Stimulated activated CD8-positive, alpha-beta memory T cell treated with anti-CD3 and anti-CD28 coated beads, Interleukin-15, amount 100 ng/mL, for 1 hour (primary cell): ENCODE data around the gene AQP1.

ENCODE experiments used
- DNase-seq: peaks from one replicate; pipeline ENCODE4 v3.0.0-alpha.2; 2020; ENCODE audit warnings: low read depth

Gene AQP1

DNA sequence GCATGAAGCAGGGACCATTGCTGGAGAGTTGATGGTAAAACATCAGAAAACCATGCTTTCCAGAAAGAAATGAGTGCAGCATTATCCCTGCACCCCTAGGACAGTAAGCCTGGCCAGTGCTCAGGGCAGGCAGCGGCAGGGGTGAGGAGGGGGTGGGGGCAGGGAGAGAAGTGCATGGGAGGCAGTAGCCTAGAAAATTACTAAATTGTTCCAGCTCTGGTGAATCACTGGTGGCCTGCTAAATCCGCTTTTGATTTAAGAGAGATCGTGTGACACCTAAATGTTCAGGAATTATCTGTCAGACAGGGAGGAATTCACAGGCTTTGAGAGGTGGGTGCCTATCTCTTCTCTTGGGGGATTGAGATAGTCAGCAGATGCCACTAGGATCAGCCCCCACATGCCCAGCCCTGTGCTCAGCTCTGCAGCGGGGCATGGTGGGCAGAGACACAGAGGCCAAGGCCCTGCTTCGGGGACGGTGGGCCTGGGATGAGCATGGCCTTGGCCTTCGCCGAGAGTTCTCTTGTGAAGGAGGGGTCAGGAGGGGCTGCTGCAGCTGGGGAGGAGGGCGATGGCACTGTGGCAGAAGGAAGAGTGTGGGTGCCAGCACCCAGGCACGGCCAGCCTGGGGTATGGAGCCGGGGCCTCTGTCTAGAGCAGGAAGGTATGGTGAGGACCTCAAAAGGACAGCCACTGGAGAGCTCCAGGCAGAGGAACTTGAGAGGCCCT, 5.0 kb upstream of the AQP1 start:
- no peak for DNase-seq

DNA sequence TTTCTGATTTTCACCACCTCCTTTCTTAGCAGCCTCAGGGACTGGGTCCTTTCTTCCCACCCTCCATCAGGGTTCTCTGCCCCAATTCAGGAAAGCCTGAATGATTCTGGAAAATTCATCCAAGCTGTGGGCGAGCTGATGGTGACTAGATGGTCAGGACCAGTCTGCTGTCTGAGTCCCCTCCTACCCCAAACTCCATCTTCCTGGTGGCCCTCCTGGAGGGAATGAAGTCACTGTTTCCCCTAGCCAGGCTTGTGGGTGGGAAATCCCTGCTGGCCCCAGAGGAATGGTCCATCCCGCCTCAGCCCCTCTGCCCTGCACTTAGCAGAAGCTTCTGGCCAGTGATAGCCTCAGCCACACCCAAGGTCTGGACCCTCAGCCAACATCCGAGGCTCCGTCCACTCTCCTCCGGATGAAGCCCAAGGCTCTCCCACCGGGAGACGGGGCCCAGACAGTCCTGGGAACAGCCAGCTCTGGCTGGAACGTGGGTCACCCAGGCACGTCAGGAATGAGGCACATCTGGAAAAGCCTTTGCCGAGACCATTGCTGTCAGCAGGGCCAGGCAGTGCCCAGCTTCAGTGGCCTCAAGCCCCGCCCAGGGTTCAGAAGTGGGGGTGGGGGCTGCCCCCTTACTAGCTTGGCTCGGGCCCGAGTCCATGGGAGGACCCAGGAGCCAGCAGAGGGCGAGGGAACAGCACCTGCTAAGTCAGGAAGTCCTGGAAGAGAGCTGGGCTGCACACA, 4.0 kb upstream of the AQP1 start:
- DNase-seq, result no peak

DNA sequence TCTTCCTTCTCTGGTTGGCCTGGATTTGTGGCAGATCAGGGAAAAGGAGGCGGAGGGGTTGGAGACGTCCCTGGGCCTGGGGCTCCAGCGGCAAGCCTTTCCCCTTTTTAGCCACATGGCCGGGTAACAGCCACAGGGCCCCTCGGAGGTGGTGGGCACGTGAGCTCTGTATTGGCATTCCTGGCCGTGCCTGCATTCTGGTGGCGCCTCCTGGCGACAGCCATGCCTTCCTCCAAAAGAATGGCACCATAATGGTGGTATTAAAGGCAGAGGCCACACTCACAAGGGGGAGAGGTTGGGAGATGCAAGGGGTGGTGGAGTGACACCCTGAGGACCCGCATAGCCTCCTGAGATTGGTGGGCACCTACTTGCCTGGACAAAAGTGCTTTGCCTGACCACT, 3.0 kb upstream of the AQP1 start:
- DNase-seq, result no peak

DNA sequence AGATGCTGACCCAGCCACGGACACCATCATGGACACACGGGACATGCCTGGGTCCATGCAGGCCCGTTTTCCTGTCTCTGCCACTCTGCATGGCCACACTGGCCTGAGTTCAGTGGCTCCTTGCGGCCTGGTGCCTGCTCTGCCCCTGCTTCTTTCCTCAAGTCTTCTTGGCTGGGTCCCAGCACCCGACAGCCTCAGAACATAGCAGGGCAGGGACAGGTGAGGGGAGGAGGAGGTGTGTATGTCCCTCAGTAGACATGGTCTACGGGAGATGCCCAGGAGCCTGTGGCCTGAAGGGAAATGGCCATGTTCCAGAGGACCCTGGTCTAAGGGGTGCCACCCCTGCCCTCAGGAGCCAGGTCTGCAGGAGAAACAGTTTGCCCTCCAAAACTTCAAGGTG, 2.2 kb upstream of the AQP1 start:
- DNase-seq, result no peak

DNA sequence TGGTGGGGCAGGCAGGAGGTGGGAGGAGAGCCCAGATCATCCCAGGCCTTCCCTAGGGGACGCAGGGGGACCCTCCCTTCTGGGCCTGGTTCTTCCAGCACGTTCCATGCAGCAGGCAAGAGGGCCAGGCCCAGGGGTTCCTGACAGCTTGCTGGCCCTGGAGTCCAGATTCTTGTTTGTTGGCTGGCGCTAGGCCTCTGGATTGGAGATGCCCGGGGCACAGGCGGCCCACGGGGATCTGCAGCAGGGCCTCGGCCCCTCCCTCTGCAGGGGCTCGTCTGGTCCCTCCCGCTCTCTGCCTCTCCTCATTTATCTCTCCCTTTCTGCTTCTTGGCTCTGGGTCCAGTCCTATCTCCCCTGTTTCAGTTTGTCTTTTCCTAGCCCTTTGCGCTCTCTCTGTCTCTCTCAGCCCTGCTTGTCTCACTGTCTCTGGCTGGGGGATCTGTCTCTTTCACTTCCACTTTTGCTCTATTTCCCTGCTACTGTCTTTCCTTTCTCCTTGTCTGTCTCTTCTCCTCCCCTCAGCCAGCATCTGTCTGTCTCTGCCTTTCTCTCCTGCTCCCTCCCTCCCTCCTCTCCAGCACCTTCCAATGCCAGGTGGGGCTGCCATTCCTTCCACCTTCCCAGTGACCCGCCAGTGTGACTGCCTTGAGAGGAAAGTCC, 1.1 kb upstream of the AQP1 start:
- DNase-seq, result no peak

DNA sequence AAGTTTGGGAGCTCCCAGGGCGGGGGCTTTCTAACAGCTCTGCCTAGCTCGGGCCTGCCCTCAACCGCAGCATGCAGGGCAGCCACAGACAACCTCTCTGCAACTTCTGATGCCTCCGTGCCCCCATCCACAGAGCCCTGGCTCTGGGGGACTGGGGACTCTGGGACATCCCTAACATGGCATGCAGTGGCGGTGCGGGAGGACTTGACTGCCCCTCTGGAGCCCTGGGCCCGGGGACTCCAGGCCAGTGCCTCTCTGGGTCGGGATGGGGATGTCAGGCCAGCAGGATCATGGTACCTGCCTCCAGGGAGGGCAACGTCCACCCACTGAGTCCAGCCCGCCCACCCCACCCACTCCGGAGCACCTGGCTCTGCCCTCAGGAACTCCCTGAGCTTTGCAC, 520 bp upstream of the AQP1 start:
- DNase-seq, result no peak

DNA sequence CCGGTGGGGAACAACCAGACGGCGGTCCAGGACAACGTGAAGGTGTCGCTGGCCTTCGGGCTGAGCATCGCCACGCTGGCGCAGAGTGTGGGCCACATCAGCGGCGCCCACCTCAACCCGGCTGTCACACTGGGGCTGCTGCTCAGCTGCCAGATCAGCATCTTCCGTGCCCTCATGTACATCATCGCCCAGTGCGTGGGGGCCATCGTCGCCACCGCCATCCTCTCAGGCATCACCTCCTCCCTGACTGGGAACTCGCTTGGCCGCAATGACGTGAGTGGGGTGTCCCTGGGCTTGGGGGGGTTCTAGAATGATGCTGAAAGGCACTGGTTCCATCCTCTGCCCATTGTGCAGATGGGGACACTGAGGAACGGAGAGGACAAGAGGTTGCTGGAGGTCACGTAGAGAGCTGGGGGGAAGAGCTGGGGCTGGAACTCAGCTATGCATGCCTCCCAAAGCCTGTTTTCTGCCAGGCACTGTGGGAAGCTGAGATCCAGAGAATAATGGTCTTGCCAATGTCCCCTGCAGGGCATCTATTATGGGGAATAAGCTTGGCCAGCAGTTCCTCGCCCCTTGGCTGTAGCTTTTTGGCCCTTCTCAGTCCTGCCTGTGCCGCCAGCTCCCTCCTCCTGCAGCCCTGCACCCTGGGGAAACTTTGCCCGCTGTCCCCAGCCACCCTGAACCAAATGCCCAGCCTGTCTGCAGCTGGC, 523 bp downstream of the AQP1 start:
- no peak for DNase-seq

DNA sequence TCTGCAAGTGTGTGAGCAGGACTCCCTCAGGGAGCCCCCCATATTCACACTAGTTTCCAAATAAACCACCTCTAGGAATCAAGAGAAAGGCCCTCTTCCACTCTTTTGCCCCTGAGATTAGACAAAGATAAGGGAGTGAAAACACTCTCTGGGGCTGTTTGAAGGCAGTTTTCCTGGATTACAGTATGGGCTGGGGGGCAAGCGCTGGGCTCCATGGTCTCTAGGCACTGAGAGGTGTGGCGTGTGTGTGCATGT, 1.0 kb downstream of the AQP1 start:
- no peak for DNase-seq

DNA sequence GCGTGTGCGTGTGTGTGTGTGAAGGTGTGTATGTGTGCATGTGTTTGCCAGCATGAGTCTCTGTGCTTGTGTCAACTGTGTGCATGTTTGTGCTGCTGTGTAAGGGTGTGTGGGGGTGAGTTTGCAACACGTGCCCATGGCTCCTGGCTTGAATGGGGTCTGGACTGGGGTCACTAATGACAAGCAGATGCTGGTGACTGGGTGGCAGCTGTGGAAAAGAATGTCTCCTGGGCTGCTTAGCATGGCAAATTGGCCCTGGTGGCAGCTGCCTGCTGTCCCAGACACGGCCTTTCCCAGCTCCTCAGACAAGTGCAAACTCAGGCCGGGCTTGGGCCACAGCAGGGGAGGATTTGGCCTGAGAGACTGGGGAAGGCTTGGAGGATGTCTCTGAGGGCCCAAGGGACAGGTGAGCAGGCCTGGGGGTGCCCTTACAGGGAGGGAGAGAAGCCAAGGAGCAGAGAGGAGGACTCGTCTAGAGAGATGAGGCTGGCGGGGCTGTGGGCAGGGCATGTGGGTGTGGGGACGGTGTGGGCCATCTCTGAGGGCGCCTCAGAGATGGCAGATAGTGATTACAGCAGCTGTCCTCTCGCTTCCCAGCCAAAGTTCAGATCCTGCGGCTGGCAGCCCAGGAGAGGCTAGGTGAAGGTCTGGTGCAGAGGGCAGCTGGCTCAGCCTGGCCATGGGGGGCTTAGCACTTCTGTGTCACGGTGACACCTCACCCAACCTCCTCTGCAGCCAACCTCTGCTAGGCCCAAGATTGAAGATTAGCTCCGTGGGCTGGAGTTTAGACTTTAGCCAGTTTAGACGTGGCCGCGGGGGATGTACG, 1.5 kb downstream of the AQP1 start:
- DNase-seq, result no peak

DNA sequence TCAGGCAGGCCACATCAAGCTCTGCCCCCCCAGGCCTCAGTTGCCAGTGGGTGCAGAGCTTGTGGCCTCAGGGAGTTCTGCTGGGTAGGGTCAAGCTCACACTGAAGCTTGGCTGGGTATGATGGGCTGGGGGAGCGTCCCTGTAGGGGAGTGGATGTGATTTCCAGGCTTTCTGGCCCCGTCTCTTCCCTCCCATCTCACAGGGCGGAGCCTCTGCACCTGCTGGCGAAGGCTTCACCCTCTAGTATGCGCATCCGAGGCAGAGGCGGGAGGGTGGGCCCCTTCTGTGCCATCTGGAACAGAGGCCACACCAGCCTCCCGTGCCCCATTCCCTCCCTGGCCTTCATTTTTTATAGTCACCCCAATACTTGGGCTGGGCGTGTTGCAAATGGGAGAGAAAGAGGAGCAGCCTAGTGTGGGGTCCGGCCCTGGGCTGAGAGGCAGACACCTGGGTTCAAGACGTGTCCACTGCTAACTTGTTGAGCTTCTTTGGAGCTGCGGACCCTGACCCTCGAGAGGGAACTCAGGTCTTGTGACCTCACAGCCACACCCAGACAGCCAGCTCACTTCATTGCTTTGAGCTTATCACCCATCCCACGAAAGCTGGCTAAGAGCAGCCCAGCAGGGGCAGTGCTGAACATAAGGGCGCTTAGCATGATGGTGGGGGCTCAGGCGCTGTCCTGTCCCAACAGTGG, 2.3 kb downstream of the AQP1 start:
- no peak for DNase-seq

DNA sequence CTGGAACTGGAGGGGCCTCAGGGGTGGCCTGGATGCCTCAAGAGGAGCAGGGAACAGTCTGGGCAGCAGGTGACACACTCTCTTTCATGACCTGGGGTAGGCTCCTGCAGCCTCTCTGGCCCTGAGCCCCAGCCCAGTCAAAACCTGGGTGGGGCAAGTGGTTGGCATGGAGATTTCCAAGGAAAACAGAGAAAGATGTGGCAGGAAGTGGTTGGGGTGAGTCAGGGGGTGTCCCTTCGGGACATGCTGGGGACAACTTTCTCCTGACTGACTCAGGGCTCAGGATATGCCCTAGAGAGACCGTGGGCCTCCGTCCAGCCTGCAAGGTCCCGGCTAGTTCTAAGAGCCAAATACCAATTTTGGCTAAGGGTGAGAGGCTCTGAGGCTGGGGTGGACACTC, 2.9 kb downstream of the AQP1 start:
- no peak for DNase-seq

DNA sequence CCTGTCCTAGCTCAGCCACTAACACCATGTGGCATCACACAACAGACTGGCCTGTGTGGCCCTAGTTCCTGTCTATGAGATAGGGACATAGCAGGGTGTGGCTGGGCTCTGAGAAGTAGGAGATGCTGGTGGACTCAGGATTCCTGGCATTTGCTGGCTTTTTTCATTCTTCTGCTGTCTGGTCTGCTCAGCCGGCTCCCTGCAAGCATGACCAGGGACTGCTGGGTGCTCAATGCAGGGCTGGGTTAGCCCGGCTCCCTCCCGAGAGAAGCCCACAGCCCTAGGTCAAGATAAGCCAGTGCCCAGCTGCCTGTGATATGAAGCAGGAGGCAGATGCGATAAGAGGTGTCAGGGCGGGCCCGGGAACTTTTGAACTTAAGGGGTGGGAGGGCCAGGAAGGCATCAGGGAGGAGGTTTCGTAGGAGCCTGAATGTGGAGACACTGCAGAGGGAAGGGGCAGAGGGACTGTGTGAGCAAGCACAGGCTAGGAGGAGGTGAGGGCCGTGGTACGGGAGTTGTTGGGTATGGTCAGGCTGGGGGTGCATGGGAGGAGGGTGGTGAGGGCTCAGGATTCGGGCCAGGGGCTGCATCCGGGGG, 3.5 kb downstream of the AQP1 start:
- no peak for DNase-seq

DNA sequence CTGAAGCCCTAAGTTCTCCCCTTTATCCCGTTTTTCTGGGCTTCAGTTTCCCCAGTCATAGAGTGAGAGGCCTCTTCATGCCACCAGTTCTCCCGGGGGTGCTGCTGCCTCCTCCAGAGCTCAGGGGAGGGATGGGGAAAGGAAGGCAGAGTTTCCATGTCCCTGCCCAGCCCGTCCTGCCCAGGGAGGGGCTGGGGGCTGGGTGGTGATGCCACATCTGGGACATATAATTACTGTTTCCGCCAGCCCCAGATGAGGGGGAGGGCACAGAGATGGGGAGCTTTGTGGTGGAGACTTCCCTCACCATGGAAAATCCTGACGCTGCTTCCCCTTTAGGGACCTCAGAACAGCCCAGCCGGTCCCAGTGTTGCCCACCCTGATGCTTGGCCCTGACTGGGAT, 4.1 kb downstream of the AQP1 start:
- no peak for DNase-seq

DNA sequence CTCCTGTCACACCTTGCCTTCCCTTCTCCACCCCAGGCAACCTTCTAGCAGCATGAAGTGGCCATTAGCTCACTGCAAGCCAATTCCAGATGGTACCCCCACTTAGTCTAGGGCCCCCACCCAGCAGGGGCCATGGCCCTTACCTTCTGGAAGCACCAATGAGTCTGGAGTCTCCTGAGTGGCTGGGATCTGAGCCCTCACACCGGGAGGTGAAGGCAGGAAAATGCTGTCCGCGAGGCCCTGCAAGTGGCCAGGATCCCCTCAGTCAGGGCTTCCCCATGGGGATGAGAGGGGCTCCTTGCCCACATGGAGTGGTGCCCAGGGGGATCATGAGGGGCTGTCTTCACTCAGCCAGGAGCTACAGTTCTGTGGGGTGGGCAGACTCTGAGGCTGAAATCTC, 4.6 kb downstream of the AQP1 start:
- no peak for DNase-seq

DNA sequence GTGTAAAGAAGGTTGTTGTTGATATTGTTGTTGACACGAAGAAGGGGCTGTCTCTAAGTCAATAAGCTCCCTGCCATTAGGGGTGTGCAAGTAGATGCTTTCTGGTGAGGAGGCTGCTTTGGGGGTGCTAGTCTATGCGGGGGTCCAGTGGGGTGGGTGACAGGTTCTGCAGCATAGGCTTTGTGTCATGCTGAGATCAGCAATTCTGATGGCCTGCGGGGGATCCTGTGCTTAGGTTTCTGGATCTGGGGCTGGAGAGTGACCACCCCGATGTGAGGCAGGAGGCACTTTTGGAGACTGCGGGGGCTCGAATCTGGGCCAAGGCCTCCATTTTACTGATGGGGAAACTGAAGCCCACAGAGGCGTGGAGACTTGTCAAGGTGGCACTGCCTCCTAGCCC, 5.1 kb downstream of the AQP1 start:
- DNase-seq, result no peak

DNA sequence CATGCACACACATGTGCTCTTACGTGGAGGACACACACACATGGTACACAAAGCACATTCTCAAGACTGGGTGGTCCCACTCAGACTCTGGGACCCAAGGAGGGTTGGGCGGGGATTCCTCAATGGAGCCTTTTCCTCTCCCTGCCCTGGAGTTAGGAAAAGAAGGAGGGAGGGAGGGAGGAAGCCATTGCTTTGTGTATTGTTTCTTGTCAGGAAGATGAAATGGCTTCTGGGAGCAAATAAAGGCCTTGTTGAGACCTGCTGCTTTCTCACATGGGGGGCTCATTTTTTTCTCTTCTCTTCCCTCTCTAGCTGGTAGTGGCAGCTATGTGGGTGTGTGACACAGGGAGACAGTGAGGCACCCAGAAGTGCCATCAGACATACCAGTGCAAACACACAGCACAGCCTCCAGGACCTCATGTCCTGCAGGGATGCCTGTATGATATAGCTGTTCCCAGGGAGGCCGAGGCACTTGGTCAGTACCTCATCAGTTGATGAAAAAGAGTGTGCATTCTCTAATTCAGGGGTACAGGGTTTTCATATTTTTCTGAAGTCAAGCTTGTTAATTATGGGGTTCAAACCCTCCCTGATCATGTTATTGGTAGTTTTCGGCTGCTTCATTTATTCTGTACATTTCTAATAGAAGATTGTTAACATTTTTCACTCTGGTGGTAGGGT, 5.7 kb downstream of the AQP1 start:
- no peak for DNase-seq

DNA sequence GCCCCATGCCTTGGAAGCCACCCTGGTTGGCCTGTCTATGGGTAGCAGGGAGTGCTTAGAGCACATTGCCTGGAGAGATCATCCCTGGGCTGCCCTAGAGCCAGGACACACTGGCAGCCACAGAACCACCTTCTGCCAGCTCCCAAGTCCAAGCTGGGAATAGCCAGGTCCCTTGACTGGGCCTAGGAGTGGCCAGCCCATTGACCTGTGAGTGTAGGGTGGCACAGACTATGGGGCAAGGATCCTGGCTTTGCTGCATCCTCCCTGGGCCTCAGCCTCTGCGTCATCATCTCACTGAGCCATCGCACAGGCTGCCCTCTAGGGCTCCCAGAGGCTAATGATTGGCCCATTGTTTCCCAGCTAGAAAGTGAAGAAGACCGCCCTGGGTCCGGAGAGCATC, 7.0 kb downstream of the AQP1 start:
- no peak for DNase-seq

DNA sequence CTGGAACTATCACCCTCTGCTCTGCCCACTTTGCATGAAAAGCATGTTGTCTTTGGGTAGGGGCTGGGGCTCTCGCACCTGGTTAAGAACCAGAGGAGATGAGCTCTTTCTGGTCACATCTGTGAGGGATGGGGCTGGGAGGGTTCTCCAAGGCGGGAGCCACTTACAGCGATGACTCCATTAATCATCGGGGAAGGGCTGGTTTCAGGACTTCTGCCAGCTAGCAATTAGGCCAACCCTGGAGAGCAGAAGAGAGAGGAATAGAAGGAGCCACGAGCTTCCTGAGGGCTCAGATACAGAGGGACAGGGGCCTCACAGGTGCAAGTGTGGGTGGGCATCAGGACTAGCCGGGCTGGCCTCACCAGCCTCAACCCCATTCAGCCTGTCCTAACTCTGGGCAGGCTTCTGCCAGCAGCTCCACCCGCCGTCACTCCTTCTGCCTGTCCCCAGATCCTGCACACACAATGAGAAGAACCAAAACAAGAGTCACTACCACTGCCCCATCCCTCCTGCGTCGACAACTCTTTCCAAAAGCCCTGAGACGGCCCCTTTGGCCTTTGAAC, 8.4 kb downstream of the AQP1 start:
- DNase-seq, result no peak

DNA sequence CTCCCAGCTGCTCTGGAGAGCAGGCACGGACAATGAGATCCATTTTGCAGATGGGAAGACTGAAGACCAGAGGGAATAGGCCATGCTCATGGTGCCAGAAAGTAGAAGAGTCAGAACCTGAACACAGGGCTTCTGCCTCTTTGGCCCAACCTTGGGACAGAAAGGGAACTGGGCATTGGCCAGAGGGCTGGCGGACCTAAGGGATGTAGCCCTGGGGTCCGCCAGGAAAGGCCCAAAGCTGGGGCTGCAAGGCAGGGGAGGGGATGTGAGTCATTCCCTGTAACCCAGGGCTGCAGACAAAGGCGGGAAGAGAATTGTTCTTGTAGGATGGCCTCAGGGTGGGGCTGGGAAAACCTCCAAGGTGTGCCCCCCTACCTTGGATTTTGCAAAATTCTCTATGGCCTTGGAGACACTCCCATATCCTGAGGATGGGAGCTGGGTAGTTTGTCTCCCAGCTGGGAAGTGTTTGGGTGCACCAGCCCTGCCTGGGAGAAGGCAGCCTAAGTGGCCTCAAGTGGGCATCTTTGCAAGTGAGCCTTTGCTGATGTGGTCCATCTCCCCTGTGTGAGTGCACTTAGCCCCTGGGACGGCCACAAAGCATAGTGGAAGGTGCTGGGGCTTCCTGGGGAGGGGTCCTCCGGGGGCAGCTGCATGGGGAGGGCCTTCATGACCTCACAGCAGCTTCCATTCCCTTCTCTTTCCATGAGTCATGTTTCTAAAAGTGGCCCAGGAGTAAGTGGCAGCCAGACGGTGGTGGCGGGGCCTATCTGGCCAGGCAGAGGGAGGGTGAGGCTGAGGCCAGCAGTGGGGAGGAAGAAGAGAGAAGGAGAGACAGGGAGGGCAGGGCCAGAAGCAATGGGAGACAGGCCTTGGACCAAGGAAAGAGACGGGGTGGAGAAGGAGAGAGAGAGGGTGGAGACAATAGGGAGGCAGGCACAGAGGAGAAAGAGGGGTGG, 9.2 kb downstream of the AQP1 start:
- no peak for DNase-seq
